Glomerular endothelial cell (primary cell): ENCODE data around the gene RYR3. TPM values are rescaled to one million over a fixed set of nuclear protein-coding genes. Genes with fewer than 3 reads are reported as not detected.

ENCODE experiments used
- DNase-seq: peaks from one replicate; pipeline ENCODE4 v3.0.0-alpha.2; 2011; ENCODE audit warnings: low read depth, low spot score; ENCODE audit errors: extremely low read depth
- total RNA-seq: library from RNA; depleted of rRNA; stranded (reverse); fragments of >200 nt; gene quantifications from 2 replicates; pipeline ENCODE4 v1.2.3, GENCODE V29; 2015

RYR3 gene
- total RNA-seq, 1 donor from 2014 or later = not detected

DNA sequence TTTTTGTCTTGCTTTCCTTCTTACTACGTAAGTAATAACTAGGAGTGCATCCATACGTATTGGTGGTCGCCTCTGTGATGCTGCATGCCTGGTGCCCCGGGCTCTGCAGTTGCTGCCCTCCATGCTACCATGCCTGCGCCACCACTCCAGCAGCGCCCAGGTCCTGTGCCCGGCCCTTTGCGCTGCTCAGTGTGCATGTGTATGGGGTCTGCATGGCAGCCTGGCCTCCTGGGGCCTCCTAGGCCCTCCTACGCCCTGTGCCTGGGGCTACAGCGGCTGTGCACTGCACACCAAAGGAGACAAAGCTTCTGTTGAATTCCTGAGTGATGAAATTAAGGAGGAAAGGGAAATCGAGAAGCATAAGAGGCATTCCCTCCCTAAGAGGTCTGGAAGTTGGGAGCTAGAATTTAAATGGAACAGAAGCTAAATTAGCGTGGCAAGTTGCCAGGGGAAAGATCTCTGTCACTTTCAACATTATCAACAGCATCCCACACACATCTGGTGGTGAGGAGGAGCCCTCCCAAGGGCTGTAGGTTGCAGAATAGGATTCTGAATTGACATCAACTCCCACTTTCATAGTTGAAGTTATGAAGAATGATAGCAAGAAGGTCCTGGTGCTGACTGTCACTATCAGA lies 382.5 kb downstream of the RYR3 start:
- no peak for DNase-seq

- no peak for DNase-seq
Measured at GRCh38 chr15:33698126-33698525, 387.4 kb downstream of the RYR3 start.

DNA sequence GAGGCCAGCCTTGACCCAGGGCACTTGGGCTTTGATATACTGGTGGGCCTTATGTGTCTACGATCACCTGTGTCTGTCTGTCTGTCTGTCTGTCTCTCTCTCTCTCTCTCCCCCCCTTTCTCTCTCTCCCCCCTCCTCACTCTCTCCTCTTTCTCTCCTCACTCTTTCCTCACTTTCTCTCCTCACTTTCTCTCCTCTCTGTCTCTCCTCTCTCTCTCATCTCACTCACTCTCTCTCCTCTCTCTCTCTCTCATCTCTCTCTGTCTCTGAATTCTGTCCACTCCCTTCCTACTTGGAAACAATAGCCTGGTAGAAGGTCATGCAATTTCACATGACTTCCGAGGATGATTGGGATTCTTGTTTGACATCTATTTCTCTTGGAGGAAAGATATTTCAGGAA lies 388.4 kb downstream of the RYR3 start:
- DNase-seq = no peak

GRCh38 chr15:33699691-33700447 lies 389.1 kb downstream of the RYR3 start:
- DNase-seq = no peak

DNA sequence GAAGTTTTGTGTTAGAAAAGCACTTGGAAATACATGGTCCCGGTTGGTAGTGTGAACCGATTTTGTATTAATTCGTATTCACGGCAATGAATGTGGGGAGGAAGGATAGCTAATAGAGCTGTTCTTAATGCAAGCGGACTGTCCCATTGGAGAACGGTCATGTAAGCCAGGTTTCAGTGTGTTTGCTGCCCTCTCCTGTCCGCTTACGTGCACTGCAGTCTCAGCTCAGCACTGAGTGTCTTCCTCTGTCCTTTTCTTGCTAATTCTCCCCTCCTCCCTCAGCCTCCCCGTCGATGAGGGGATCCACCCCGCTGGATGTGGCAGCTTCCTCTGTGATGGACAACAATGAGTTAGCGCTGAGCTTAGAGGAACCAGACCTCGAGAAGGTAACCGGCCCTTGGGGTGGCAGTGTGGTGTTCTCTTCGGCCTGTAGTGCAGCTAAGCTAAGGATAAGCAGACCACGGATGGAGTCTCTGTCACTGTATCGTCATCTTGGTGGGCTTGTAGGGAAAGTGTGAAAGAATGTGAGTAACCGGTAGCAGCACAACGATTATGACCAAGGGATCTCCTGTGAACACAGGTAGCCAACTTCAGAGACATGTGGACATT lies 390.0 kb downstream of the RYR3 start:
- DNase-seq = peak; percentile 68

DNA sequence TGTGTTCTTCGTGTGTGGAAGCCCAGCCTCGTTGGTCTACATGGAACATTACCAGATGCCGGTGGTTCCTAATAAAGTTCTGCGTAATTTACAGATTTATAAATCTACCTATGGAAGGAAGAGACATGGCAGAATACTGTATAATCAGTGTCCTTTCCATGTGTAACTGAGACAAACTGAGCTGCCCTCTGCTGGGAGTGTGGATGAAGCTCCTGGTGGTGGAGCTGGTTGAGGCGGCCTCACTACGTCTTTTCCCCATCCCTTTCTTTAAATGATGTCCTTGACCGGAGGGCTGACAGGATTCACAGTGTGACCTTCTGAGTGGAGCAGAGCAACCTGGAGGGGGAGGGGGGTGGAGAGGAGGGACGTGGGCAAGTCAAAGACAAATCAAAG lies 390.5 kb downstream of the RYR3 start:
- DNase-seq = no peak

DNA sequence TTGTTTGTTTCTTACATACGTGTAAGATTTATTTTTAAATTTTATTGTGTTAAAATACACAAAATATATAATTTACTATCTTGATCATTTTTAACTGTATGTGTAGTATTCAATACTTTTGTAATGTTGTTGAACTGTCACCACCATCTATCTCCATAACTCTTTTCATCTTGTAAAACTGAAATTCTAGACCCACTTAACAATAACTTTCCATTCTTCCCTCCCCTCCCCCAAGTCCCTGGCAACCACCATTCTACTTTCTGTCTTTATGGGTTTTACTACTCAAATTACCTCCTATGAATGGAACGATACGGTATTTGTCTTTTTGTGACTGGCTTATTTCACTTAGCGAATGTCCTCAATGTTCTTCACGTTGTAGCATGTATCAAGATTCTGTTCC lies 395.4 kb downstream of the RYR3 start:
- DNase-seq = no peak

GRCh38 chr15:33710748-33711147 lies 400.0 kb downstream of the RYR3 start:
- no peak for DNase-seq

GRCh38 chr15:33716025-33716424 lies 405.3 kb downstream of the RYR3 start:
- DNase-seq = no peak

DNA sequence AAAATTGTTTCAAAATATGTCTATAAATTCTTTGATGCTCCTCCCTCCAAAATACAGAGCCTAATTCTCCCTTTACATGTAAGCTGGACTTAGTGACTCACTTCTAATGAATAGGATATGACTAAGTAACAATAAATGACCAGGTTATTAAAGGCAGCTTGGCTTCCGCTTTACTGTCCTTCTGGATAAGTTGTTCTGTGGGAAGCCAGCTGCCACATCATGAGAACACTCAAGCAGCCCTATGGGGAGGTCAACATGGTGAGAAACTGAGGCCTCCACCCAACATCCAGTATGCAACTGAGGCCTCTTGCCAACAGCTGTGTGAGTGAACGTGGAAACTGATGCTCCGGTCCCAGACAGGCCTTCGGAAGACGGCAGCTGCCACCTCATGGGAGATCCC lies 410.2 kb downstream of the RYR3 start:
- DNase-seq = peak; percentile 90

DNA sequence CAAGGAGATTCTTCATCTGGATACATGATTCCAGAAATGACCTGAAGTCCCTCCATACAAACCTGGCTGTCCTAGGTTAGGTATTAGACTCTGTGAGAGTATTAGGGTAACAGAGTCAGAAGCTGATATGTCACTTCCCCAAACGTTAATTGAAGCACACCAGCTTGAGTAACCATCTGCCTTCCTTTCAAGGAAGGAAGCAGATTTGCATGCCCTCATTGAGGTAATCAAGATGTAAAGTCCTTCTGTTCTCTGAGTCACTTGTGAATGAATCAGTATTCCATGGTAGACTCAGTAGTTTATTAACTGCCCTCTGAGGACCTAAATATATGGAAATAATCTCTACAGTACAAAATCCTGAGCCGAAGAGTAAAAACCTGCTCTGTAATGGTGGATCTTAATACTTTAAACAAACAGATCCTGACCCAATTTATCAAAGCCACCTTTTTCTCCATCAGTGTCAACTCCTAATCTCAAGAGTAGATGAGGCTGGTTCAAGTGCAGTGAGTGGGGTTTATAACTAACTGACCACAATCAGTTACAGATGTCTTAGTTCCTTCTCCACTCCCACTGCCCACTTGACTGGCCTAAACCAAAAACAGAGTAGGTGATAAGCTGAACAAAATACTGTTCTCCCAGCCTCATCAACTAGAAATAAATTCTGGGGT lies 411.4 kb downstream of the RYR3 start:
- DNase-seq = peak; percentile 75

DNA sequence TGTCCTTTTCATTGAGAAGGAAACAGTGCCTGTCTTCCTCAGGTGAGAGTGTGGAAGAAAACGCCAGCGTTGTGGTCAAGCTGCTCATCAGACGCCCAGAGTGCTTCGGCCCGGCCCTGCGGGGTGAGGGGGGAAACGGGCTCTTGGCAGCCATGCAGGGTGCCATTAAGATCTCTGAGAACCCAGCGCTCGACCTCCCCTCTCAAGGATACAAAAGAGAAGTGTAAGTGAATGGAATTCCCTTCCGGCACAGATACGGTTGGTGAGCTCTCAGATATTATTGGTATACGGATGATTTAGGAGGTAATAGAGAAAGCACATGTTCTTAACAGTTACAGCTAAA lies 411.9 kb downstream of the RYR3 start:
- DNase-seq = no peak

DNA sequence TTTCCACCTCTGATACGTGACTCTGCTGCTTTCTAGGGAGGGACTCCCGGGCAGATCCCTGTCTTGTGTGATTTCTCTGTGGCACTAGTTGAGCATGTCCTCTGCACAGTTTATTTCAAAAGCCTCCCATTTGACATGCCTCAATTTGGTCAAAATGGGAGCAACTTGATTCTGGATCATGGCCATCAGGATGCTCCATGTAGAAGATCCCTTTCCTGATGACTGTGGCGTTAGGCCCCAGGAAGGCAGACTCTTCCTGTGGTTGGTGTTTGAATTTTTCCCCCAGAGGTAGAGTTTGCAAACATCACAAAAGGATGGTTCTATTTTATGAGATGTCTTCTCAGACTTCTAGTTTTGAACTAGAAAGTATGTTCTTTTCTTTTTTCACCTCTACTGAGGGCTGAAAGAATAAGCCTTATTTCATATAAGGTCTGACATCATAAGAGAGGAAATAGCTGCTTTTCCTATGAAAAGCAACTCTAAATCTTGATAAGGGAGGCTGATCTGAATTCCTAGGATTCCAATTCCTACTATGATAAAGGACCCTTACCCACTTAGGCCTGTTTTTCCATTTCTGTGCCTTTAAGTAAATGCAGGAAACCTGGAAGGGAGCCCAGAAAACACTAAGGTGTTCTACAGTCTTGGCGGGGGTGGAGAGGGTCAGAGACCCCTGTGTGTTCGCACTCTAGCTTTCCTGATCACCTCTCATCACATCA lies 413.7 kb downstream of the RYR3 start:
- peak; percentile 75 for DNase-seq

GRCh38 chr15:33729653-33730052 lies 418.9 kb downstream of the RYR3 start:
- DNase-seq = no peak

- no peak for DNase-seq
Measured at GRCh38 chr15:33730815-33731214, 420.0 kb downstream of the RYR3 start.

DNA sequence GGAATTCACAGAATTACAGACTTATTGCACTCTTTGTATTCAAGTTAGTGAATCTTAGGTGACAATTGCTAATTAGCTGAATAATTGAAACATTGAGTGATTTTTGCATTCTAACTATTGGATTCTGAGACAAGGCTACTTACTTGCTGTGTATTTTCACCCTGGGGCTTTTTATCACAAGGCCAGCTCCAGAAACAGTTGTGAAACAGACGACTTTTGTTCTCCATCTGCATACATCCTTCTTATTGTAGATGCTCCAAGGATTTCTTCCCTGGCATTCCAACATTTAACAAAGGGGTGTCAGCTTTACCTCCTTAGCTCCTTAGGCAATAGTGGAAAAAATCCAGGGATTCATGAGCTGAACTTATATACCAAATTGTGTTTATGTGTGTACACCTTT lies 424.4 kb downstream of the RYR3 start:
- no peak for DNase-seq

GRCh38 chr15:33735637-33736247 lies 425.0 kb downstream of the RYR3 start:
- no peak for DNase-seq

DNA sequence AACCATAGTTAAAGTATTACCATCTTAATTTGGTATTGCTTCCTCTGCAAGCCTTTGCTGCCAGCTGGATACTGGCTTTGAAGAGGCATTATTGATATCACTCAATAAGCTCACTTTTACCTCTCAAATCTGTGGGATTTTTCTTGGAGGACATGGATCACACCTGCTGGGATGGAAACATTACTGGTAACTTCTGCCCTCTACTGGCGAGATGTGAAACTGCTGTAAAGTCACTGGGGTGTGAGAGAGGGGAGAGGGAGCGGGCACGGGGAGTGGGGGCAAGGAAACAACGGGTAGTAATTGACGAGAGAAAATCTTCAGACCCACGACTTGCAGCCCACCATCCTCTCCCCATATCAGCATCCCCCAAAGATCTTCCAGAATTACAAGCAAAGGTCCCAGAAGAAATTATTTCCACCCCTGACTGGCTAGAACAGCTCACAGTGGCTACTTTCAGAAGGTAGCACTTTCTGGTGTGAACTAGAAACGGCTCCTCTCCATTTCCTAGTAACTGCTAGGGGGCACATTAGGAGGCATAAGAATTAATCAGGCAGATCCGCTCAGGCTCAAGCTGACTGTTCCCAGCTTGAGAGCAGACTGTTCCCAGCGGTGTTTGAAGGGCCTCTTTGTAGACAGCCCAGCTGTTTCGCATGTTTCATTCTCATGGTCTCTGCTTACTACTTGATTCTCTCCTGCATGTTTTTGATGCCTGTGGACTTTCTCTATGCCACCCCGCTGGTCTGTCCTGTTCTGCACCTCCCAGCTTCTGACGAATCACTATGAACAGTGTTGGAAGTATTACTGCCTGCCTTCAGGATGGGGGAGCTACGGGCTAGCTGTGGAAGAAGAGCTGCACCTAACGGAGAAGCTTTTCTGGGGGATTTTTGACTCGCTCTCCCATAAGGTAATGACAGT lies 427.2 kb downstream of the RYR3 start:
- no peak for DNase-seq

DNA sequence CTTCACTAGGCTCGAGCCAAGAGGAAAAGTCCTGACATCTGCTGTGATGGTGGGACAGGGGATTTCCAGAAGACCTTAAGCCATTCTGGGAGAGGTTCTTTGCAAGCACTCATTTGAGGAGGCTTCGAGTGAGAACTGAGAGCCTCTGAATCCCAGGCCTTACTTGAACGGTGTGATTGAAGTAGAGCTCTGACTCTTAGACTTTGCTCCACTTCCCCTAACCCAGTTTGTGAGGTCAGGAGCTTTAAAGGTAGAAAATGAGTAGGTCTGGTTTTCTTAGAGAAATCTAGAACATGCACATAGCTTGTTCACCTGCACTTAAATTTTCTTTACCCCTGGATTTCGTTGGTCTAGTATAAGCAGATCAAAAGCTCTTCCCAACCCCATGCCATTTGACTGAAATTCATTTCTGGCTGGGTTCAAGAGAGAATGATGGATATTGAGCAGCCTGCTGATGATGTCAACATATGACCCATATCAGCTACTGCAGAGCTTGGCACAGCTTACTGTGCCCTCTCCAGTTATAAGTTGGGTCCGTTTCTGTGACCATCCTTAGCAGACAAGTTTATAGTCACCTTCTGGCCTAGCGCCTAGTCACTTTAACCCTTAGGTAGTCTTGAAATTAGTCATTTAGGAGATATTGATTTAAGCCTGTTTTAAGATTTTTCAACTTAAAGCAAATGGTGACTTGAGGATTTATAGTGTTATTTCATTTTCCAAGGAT lies 428.3 kb downstream of the RYR3 start:
- DNase-seq = no peak
